ENCODE results near the gene ZBTB48. TPM values are rescaled to one million over a fixed set of nuclear protein-coding genes. Genes with fewer than 3 reads are reported as not detected.

Gene ZBTB48
- total RNA-seq, 1 donor from 2014 or later, result 36.5 TPM

DNA sequence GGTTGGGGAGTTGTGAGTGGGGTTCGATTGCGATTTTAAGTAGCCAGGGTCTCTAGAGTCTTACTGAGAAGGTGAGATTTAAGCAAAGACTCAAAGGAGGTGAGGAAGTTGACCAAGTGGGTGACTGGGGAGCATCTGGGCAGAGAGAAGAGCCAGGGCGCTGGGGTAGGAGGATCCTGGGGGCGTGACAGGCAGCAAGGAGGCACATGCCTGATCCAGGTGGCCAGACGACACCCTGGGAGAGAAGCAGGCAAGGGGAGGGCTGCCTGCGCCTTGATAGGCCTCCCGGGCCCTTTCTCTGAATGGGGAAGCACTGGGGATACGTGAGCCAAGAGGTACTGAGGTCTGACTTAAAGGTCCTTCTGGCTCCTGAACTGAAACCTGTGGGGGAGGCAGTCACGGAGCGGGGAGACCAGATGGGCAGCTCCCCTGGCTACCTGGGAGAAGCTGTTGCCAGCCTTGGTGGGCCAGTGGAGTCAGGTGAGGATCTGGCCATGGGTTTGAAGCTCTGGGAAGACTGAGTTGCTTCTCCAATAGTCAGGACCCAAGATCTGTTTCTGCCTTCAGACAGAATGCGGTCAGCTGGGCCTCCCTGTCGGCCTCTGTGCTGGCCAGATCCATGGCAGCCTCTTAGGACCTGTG, 5.4 kb downstream of the ZBTB48 start:
- H3K9me3 ChIP-seq, result no peaks in the 10 kb centered on the region
- H3K27me3 ChIP-seq (ENCODE audit: low read depth), result no peaks in the 10 kb centered on the region
- peaks cover 37% of the 10 kb centered on the region for H3K36me3 ChIP-seq
- ATAC-seq (no peak), DNase-seq (no peak)
- intact Hi-C loops (cut with DNase I), result no loop called here
- H3K27ac ChIP-seq, result no peak overlapping the region
- TF ChIP-seq, protein P1, sequence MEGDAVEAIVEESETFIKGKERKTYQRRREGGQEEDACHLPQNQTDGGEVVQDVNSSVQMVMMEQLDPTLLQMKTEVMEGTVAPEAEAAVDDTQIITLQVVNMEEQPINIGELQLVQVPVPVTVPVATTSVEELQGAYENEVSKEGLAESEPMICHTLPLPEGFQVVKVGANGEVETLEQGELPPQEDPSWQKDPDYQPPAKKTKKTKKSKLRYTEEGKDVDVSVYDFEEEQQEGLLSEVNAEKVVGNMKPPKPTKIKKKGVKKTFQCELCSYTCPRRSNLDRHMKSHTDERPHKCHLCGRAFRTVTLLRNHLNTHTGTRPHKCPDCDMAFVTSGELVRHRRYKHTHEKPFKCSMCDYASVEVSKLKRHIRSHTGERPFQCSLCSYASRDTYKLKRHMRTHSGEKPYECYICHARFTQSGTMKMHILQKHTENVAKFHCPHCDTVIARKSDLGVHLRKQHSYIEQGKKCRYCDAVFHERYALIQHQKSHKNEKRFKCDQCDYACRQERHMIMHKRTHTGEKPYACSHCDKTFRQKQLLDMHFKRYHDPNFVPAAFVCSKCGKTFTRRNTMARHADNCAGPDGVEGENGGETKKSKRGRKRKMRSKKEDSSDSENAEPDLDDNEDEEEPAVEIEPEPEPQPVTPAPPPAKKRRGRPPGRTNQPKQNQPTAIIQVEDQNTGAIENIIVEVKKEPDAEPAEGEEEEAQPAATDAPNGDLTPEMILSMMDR (IDR thresholded peaks at IDR 0.05), result no peak
- H3K4me3 ChIP-seq, result no peak overlapping the region
- H3K4me1 ChIP-seq, result peaks cover 49% of the 10 kb centered on the region

DNA sequence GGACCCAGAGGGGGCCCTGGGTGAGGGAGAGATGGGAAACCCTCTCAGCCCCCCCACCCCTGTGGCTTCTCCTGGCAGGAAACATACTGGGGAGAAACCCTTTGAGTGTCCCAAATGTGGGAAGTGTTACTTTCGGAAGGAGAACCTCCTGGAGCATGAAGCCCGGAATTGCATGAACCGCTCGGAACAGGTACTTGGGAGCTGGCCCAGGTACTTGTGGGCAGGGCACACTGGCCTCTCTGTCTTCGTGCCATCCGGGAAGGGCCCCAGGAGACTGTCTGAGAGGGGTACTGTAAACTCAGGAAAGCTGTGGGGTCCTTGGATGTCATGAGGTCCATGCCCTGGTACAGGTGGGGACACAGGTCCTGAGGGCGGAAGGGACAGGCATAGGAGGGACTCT, 6.0 kb downstream of the ZBTB48 start:
- Histone ChIP-seq H3K4me1 (peaks cover 44% of the 10 kb centered on the region), H3K27me3 (ENCODE audit: low read depth) (no peaks in the 10 kb centered on the region)
- DNase-seq, result no peak

DNA sequence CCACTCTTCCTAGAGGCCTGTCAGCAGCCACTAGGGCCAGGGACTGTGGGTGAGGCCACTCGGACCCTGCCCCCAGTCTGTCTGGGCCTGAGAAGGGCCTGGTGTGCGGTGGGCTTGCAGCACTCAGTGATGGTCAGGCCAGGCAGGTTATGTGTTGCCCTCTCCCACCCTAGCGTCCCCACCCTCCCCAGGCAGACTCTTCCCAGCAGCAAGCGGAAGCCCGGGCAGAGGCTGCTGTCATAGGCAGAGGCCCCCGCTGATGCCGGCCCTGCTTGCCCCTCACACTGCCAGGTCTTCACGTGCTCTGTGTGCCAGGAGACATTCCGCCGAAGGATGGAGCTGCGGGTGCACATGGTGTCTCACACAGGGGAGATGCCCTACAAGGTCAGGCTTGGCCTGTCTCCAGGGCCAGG, 6.6 kb downstream of the ZBTB48 start:
- ATAC-seq, result no peak
- Histone ChIP-seq H3K4me1 (peaks cover 44% of the 10 kb centered on the region), H3K27me3 (ENCODE audit: low read depth) (no peaks in the 10 kb centered on the region), H3K27ac (no peak overlapping the region), H3K9me3 (no peaks in the 10 kb centered on the region), H3K4me3 (no peak overlapping the region), H3K36me3 (peaks cover 44% of the 10 kb centered on the region)
- DNase-seq, result no peak
- TF ChIP-seq, protein P1 (IDR thresholded peaks at IDR 0.05), result no peak
- intact Hi-C loops (cut with DNase I), result no loop called here

More for the DNA sequence above, 6.0 kb downstream of the ZBTB48 start:
- TF ChIP-seq, protein P1 (IDR thresholded peaks at IDR 0.05), result no peak
- intact Hi-C loops (cut with DNase I), result no loop called here
- Histone ChIP-seq H3K27ac (no peak overlapping the region), H3K36me3 (peaks cover 44% of the 10 kb centered on the region), H3K9me3 (no peaks in the 10 kb centered on the region), H3K4me3 (no peak overlapping the region)
- no peak for ATAC-seq

DNA sequence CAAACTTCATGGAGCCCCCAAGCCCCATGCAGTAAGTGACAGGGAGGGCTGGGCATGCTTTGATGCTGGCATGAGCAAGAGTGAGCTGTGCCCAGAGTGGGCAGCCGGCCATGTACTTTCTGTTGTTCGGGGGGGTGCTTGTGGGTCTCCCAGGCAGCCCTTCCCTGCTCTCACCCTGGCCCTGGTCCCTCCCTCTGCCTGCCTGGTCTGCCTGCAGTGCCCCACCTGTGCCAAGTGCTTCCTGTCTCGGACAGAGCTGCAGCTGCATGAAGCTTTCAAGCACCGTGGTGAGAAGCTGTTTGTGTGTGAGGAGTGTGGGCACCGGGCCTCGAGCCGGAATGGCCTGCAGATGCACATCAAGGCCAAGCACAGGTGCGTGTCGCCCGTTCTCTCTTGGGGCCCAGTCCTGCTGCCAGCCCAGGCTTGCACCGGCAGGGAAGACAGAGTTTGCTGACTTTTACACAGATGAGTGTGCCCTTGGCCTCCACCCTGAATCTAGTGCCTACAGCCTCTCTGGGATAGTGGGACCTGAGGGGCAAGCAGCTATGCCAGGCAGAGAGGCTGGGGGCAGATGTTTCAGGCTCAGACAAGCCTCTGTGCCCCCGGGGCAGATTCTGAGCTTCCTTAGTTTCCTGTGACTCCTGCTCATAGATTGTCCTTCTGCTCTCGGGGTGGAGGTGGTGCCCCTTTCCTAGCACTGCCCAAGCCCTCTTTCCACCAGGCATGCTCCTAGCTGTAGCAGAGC, 7.6 kb downstream of the ZBTB48 start:
- no peaks in the 10 kb centered on the region for H3K9me3 ChIP-seq
- H3K27ac ChIP-seq, result no peak overlapping the region
- H3K4me3 ChIP-seq, result no peak overlapping the region
- DNase-seq (no peak), ATAC-seq (peak; percentile 49 to 50)
- TF ChIP-seq, protein P1 (IDR thresholded peaks at IDR 0.05), result no peak
- intact Hi-C loops (cut with DNase I), result no loop called here
- peaks cover 40% of the 10 kb centered on the region for H3K4me1 ChIP-seq
- H3K27me3 ChIP-seq (ENCODE audit: low read depth), result no peaks in the 10 kb centered on the region
- H3K36me3 ChIP-seq, result peaks cover 50% of the 10 kb centered on the region

DNA sequence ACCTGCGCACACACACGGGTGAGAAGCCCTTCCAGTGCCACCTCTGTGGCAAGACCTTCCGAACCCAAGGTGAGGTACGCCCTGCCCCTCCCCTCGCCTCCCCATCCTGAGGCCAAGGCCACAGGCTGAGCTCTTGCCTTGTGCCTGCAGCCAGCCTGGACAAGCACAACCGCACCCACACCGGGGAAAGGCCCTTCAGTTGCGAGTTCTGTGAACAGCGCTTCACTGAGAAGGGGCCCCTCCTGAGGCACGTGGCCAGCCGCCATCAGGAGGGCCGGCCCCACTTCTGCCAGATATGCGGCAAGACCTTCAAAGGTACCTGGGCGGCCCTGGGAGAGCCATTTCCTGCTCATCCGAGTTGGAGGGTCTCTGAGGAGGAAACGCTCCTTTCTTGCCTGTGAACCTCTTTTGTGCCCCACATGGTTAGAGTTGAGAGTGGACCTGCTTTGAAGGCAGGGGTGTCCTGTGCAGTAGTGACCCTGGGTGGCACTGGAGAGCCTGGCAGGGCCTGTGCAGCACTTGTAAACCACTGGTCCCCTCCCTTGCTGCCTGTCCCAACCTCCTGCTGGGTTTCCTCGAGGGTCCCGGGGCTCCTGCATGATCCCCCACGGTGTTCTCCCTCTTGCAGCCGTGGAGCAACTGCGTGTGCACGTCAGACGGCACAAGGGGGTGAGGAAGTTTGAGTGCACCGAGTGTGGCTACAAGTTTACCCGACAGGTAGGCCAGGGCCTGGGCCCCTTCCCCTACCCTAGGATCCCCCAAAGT, 8.5 kb downstream of the ZBTB48 start:
- no peaks in the 10 kb centered on the region for H3K27me3 ChIP-seq (ENCODE audit: low read depth)
- no peak overlapping the region for H3K4me3 ChIP-seq
- intact Hi-C loops (cut with DNase I), result no loop called here
- H3K27ac ChIP-seq, result no peak overlapping the region
- H3K4me1 ChIP-seq, result peaks cover 31% of the 10 kb centered on the region
- DNase-seq (peak; percentile 76), ATAC-seq (peak; percentile 62 to 64)
- TF ChIP-seq, protein P1 (IDR thresholded peaks at IDR 0.05), result no peak
- H3K36me3 ChIP-seq, result peaks cover 59% of the 10 kb centered on the region
- H3K9me3 ChIP-seq, result no peaks in the 10 kb centered on the region
